ENCODE results near the gene SAE1. TPM values are rescaled to one million over a fixed set of nuclear protein-coding genes. Genes with fewer than 3 reads are reported as not detected.

The SAE1 gene
- total RNA-seq, 1 experiment from 2014 or later, result 234 TPM

GRCh38 chr19:47240556-47240955 is 109.9 kb downstream of the SAE1 start:
- H3K4me1 ChIP-seq (ENCODE audit: insufficient read depth, low read length), result peaks cover 3% of the 10 kb centered on the region; the same call in 1 of the 2 replicates
- H3K4me3 Mint-ChIP-seq, result peak overlapping the region; percentile 27 to 69
- no peak overlapping the region for H3K23ac ChIP-seq (ENCODE audit: insufficient read length, low read depth, low read length)
- H4K91ac ChIP-seq (ENCODE audit: insufficient read length, low read depth, low read length), result no peak overlapping the region
- DNase-seq, result no peak
- H3K79me2 ChIP-seq (ENCODE audit: insufficient read depth, low read length), result no peaks in the 10 kb centered on the region
- H3K9me3 Mint-ChIP-seq, result peaks cover 0 to 3% of the 10 kb centered on the region in 2 experiments; a peak in 2 of 5 replicates
- no peak overlapping the region for H2BK12ac ChIP-seq (ENCODE audit: insufficient read length, low read depth, low read length)
- no peak overlapping the region for H2AK5ac ChIP-seq (ENCODE audit: insufficient read length, low read length)
- no peaks in the 10 kb centered on the region for H4K20me1 ChIP-seq (ENCODE audit: control insufficient read depth, insufficient read depth, insufficient read length)
- peaks cover 28% of the 10 kb centered on the region for H3K27me3 Mint-ChIP-seq (ENCODE audit: low read depth)
- H3K79me1 ChIP-seq (ENCODE audit: insufficient read depth, low read depth, low read length, poor library complexity, severe bottlenecking), result no peaks in the 10 kb centered on the region
- no peak overlapping the region for H3K4ac ChIP-seq (ENCODE audit: low read depth, low read length)
- no peak overlapping the region for H4K8ac ChIP-seq (replicated peaks; ENCODE audit: insufficient read length, low read depth, low read length)
- TF ChIP-seq, protein P1, sequence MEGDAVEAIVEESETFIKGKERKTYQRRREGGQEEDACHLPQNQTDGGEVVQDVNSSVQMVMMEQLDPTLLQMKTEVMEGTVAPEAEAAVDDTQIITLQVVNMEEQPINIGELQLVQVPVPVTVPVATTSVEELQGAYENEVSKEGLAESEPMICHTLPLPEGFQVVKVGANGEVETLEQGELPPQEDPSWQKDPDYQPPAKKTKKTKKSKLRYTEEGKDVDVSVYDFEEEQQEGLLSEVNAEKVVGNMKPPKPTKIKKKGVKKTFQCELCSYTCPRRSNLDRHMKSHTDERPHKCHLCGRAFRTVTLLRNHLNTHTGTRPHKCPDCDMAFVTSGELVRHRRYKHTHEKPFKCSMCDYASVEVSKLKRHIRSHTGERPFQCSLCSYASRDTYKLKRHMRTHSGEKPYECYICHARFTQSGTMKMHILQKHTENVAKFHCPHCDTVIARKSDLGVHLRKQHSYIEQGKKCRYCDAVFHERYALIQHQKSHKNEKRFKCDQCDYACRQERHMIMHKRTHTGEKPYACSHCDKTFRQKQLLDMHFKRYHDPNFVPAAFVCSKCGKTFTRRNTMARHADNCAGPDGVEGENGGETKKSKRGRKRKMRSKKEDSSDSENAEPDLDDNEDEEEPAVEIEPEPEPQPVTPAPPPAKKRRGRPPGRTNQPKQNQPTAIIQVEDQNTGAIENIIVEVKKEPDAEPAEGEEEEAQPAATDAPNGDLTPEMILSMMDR (conservative IDR thresholded peaks at IDR 0.05), result no peak
- no peak overlapping the region for H3K56ac ChIP-seq (ENCODE audit: insufficient read length, low read depth, low read length)
- WGBS (ENCODE audit: extremely low coverage, insufficient read length, low lambda C conversion rate), result no CpG with 5 or more reads among the region's 6 CpGs
- no peak overlapping the region for H3K18ac ChIP-seq (ENCODE audit: insufficient read length, low read depth, low read length)
- H3T11ph ChIP-seq (ENCODE audit: low read length), result no peak overlapping the region
- peak overlapping the region; percentile 33; the same call in 1 of the 2 replicates for H3K14ac ChIP-seq (ENCODE audit: insufficient read depth, low read length)
- no peak overlapping the region for H4K5ac ChIP-seq (ENCODE audit: insufficient read length, low read depth, low read length)
- H2AFZ ChIP-seq (ENCODE audit: low read length), result no peak overlapping the region
- H2BK120ac ChIP-seq (ENCODE audit: low read depth, low read length, poor library complexity, severe bottlenecking), result no peak overlapping the region
- H3K27me3 ChIP-seq (ENCODE audit: insufficient read depth, low read length), result peaks cover 2% of the 10 kb centered on the region; the same call in 1 of the 2 replicates
- H3K27ac Mint-ChIP-seq, result no peak overlapping the region
- no peaks in the 10 kb centered on the region for H3K9me3 ChIP-seq (ENCODE audit: control insufficient read depth, low read depth, low read length)
- no peak overlapping the region for H3K27ac ChIP-seq (ENCODE audit: insufficient read length, low read depth, low read length)
- no peak overlapping the region for H3K9ac ChIP-seq (ENCODE audit: extremely low read depth, insufficient read length, low read length)
- H3K4me1 Mint-ChIP-seq, result peaks cover 17 to 25% of the 10 kb centered on the region in 2 experiments
- H3K36me3 Mint-ChIP-seq (ENCODE audit: insufficient read depth in 1 of 3, low read depth in 3 of 3), result no peaks in the 10 kb centered on the region; a peak in 1 of 7 replicates
- H3K4me2 ChIP-seq (ENCODE audit: insufficient read depth, insufficient read length, low read length), result no peak overlapping the region
- H3K23me2 ChIP-seq (ENCODE audit: insufficient read length, low read depth, low read length, poor library complexity, severe bottlenecking), result peaks cover 14% of the 10 kb centered on the region
- H2BK15ac ChIP-seq (ENCODE audit: low read depth, low read length), result no peak overlapping the region
- H2BK20ac ChIP-seq (ENCODE audit: low read depth, low read length, poor library complexity, severe bottlenecking), result no peak overlapping the region
- H2BK5ac ChIP-seq (ENCODE audit: insufficient read length, low read length), result no peak overlapping the region

All from H9 (cell line).